Ovary (tissue), 3 donors: ENCODE data around the gene HDHD3.

ENCODE experiments used
- CTCF ChIP-seq, 3 donors: fragments of 450-650 bp in 2 of 3; fragments of 200-600 bp in 1 of 3; IDR thresholded peaks; one replicate each; pipeline versions ENCODE4 v1.5.1 to v1.8.0; 2016 to 2022; ENCODE audit warnings: antibody characterized with exemption in 3 of 3, mild to moderate bottlenecking in 1 of 3
- EP300 ChIP-seq: sonication (generic); formaldehyde crosslinking; IDR thresholded peaks from one replicate; pipeline ENCODE4 v1.6.1; 2017; ENCODE audit warnings: antibody characterized with exemption
- donor health status: DM: no; HTN: no; CAD: no.

GRCh38 chr9:113397203-113397631 lies 20.4 kb upstream of the HDHD3 start:
- TF ChIP-seq CTCF (IDR thresholded peaks at IDR 0.05) (no peak), EP300 (no peak)
